NCI-H1048 (cell line): Measurements from ENCODE around the gene ZNF394.

Experiments
- DNase-seq: peaks from one replicate; lab custom pipeline; 2025; lab: John Stamatoyannopoulos, UW

Gene ZNF394

DNA sequence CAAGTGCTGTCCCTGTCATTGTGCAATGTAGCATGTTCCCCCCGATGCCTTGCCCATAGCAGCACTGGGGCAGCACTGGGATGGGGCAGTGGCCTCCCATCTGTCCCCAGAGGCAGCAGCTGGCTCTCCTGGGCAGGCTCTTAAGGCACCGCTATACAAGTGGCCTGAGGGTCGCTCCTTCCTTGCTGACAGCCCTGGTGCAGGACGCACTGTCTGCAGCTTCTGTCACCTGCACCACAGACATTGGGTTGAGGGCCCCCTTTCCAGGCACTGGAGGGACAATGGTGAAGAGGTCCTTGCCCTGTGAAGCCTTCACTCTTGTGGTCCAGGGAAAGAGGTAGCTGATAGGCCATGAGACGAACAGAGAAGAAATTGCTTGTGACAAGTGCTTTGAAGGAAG, 50.8 kb downstream of the ZNF394 start:
- no peak for DNase-seq

- no peak for DNase-seq
These were observed 51.2 kb downstream of the ZNF394 start for GRCh38 chr7:99448855-99449254.

- no peak for DNase-seq
These were observed 52.1 kb downstream of the ZNF394 start for GRCh38 chr7:99447943-99448342.

- DNase-seq = no peak
These were observed 54.0 kb downstream of the ZNF394 start for GRCh38 chr7:99446096-99446495.
